Pancreas (tissue), 10 donors: ENCODE data around the gene KRTAP4-11. TPM values are rescaled to one million over a fixed set of nuclear protein-coding genes. Genes with fewer than 3 reads are reported as not detected.

Source experiments
- ATAC-seq, 4 donors: fragments of 200-7000 bp; cut with Tn5 transposase; one replicate each; pipeline versions ENCODE4 v1.8.0 to v1.9.1; 2020; ENCODE audit warnings: mild to moderate bottlenecking in 4 of 4, moderate library complexity in 4 of 4
- DNase-seq, 6 donors: peaks; one replicate each; pipeline ENCODE4 v3.0.0-alpha.2; 2020
- FAIRE-seq: peaks from 2 replicates; lab custom pipeline; 2012; peaks lifted over from hg19 to GRCh38; lab: Jason Lieb, UNC
- H3K27ac ChIP-seq, 4 donors: fragments of 200-600 bp; sonication (generic); 1 replicate in 3 of 4; 2 replicates in 1 of 4; pipeline versions ENCODE4 v1.5.0 to v1.8.0; 2020
- H3K27me3 ChIP-seq, 4 donors: fragments of 200-600 bp; one replicate each; pipeline ENCODE4 v1.8.0; 2021
- H3K36me3 ChIP-seq, 3 donors: fragments of 200-600 bp; sonication (generic) in 1 of 3; one replicate each; pipeline versions ENCODE4 v1.5.0 to v1.8.0; 2020 to 2021
- H3K4me1 ChIP-seq, 3 donors: fragments of 200-600 bp; one replicate each; pipeline ENCODE4 v1.8.0; 2021
- H3K4me3 ChIP-seq, 4 donors: fragments of 200-600 bp; sonication (generic) in 2 of 4; one replicate each; pipeline versions ENCODE4 v1.5.0 to v1.8.0; 2020 to 2021
- H3K9me3 ChIP-seq, 4 donors: fragments of 200-600 bp; one replicate each; pipeline ENCODE4 v1.8.0; 2021
- CTCF ChIP-seq, 4 donors: fragments of 200-600 bp; sonication (generic) in 3 of 4; IDR thresholded peaks; one replicate each; pipeline versions ENCODE4 v1.5.0 to v1.8.0; 2021; ENCODE audit warnings: antibody characterized with exemption in 4 of 4
- WGBS, 2 donors: extraction: QIAGEN DNeasy Blood & Tissue Kit; methylation state at CpG; one replicate each; pipeline ENCODE4 v1.1.7; 2013; 5-methylcytosine and 5-hydroxymethylcytosine counted together
- intact Hi-C, 3 donors: fragments of 100-400 bp; cut with DNase I; formaldehyde crosslinking; loops; one replicate each; pipeline versions ENCODE4 v1.11.1 to v1.14.2; 2022
- polyA plus RNA-seq, 2 donors: library from polyadenylated mRNA; stranded (reverse); fragments of 200-250 nt; gene quantifications; one replicate each; pipeline ENCODE4 v1.2.3, GENCODE V29; 2013
- total RNA-seq, 6 donors: library from RNA; stranded (reverse); fragmentation: NEBNext Ultra II Directional in 4 of 6; extraction: Animal tissue kit (Norgen Biotek cat#: 25700) in 4 of 6; gene quantifications; one replicate each; pipeline versions ENCODE4 v1.2.1 to v1.2.4, GENCODE V29; 2021 to 2023
- donor health status: healthy with polysubstance abuse.
- donor health status: DM: no; HTN: no; CAD: no; lungs with moderate emphysema.
- donor health status: DM: no; HTN: no; CAD: no.
- donor health status: control.
- donor health status: control.
- donor health status: Bipolar disorder and iron deficiency.
- donor health status: DM: yes; HTN: yes; CAD: no.
- donor health status: DM: no; HTN: no; CAD: no.
- donor health status: DM: no; HTN: no; CAD: no.
- donor health status: DM: yes; HTN: yes; CAD: no.

The KRTAP4-11 gene
- total and polyA plus RNA-seq, 8 donors = not detected

GRCh38 chr17:41082626-41083025 is 35.5 kb downstream of the KRTAP4-11 start:
- Histone ChIP-seq H3K27ac (no peak overlapping the region), H3K36me3 (no peaks in the 10 kb centered on the region), H3K27me3 (no peaks in the 10 kb centered on the region), H3K4me1 (no peaks in the 10 kb centered on the region), H3K4me3 (no peak overlapping the region), H3K9me3 (no peaks in the 10 kb centered on the region)
- ATAC-seq = no peak
- no peak for DNase-seq
- no peak for TF ChIP-seq CTCF (IDR thresholded peaks at IDR 0.05)
- FAIRE-seq = no peak
- WGBS, 2 donors = 37 to 40% methylated on average over 4 of the region's 4 CpGs
- intact Hi-C loops = no loop called here

GRCh38 chr17:41076788-41077187 is 41.4 kb downstream of the KRTAP4-11 start:
- ATAC-seq (no peak), FAIRE-seq (no peak), DNase-seq (no peak)
- Histone ChIP-seq H3K4me1 (no peaks in the 10 kb centered on the region), H3K27ac (no peak overlapping the region), H3K9me3 (no peaks in the 10 kb centered on the region), H3K36me3 (no peaks in the 10 kb centered on the region), H3K27me3 (peaks cover 0 to 6% (median 0%) of the 10 kb centered on the region in 4 donors), H3K4me3 (no peak overlapping the region)
- intact Hi-C loops = no loop called here
- TF ChIP-seq CTCF (IDR thresholded peaks at IDR 0.05) = no peak

GRCh38 chr17:41073676-41074075 is 44.5 kb downstream of the KRTAP4-11 start:
- Histone ChIP-seq H3K36me3 (no peaks in the 10 kb centered on the region), H3K9me3 (no peaks in the 10 kb centered on the region), H3K27me3 (peaks cover 0 to 6% (median 0%) of the 10 kb centered on the region in 4 donors), H3K4me1 (no peaks in the 10 kb centered on the region), H3K4me3 (no peak overlapping the region), H3K27ac (no peak overlapping the region)
- FAIRE-seq (no peak), DNase-seq (no peak), ATAC-seq (no peak)
- TF ChIP-seq CTCF (IDR thresholded peaks at IDR 0.05) = no peak
- 80 to 89% methylated on average over 2 of the region's 2 CpGs for WGBS, 2 donors
- intact Hi-C loops = no loop called here

GRCh38 chr17:41071606-41072360 is 46.4 kb downstream of the KRTAP4-11 start:
- Histone ChIP-seq H3K9me3 (no peaks in the 10 kb centered on the region), H3K4me1 (no peaks in the 10 kb centered on the region), H3K27me3 (peaks cover 0 to 6% (median 0%) of the 10 kb centered on the region in 4 donors), H3K27ac (no peak overlapping the region), H3K36me3 (no peaks in the 10 kb centered on the region), H3K4me3 (no peak overlapping the region)
- intact Hi-C loops = no loop called here
- 86 to 93% methylated on average over 5 of the region's 5 CpGs for WGBS, 2 donors
- DNase-seq (no peak), FAIRE-seq (no peak), ATAC-seq (no peak)
- no peak for TF ChIP-seq CTCF (IDR thresholded peaks at IDR 0.05)

- intact Hi-C loops = no loop called here
- FAIRE-seq (no peak), ATAC-seq (no peak), DNase-seq (no peak)
- no peak for TF ChIP-seq CTCF (IDR thresholded peaks at IDR 0.05)
- WGBS, 2 donors = 81 to 88% methylated on average over 3 of the region's 3 CpGs
- no peaks in the 10 kb centered on the region for H3K4me1 ChIP-seq
- H3K4me3 ChIP-seq = no peak overlapping the region
- no peaks in the 10 kb centered on the region for H3K36me3 ChIP-seq
- no peak overlapping the region for H3K27ac ChIP-seq
- H3K9me3 ChIP-seq = no peaks in the 10 kb centered on the region
- no peaks in the 10 kb centered on the region for H3K27me3 ChIP-seq
These were observed 49.1 kb downstream of the KRTAP4-11 start for GRCh38 chr17:41069031-41069430.
